HG03432 (cell line): ENCODE data around the gene VAPB.
"Not testable (repeated sequence)": the region's sequence is repeated elsewhere in the genome, so short reads cannot be mapped to it uniquely, and the experiment has no call there.

Source experiments
- ATAC-seq: cut with Tn5 transposase; IDR thresholded peaks from one replicate; pipeline ENCODE4 v1.9.1; 2021; ENCODE audit warnings: mild to moderate bottlenecking, moderate library complexity; ENCODE audit not compliant: unreplicated experiment

VAPB gene

DNA sequence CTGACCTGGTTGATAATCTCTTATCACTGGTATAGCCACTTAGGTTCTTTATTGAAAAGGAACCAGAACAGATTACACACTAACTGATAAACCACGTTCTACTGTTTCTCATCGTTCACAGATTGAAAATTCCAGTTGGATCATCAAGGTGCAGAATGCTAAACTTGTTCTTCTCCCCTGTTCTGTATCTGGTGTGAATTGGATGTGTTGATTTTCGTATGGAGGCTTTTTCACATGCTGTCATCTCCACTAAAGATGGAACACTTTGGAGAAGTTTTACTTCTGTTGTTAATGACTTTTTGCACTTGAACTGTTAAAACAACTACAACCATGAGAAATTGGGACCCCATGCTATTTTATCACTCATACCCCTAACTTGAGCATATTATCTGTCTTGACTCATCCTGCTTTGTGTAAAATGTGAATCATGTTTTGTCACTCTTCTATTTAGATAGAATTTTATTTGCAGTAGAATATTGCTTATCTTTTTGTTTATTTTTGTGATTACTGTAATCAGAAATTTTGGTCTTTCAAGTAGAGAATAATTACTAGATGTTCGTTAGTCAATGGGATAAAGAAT lies 17.5 kb downstream of the VAPB start:
- no peak for ATAC-seq

DNA sequence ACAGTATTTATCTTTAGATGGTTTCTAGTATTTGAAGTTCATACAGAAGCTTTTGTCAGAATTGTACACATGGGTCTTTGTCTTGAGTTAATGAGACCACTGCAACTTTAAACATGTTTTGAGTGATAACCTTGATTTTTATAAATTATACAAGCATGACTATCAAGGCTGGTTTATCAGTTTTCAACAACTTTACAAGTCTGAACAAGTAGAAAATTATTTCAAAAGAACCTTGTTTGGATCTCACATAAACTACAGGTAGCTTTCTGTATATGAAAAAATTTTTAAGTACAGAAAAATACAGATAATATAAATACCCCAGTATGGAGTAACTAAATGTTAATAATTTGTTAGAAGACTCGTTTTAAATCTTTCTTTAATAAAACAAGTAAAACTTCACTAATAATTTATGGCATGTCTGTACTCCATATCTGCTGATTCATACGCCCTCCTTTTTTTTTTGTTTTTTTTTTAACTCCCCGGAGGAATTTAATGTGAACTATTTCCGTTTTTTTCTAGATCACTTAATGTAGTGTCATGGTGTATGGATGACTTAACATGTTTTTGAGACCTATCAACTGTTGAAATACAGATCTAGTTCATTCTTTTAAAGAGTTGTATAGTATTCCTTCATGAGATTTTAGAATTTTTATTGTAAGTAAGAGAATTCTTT lies 18.3 kb downstream of the VAPB start:
- ATAC-seq = no peak

DNA sequence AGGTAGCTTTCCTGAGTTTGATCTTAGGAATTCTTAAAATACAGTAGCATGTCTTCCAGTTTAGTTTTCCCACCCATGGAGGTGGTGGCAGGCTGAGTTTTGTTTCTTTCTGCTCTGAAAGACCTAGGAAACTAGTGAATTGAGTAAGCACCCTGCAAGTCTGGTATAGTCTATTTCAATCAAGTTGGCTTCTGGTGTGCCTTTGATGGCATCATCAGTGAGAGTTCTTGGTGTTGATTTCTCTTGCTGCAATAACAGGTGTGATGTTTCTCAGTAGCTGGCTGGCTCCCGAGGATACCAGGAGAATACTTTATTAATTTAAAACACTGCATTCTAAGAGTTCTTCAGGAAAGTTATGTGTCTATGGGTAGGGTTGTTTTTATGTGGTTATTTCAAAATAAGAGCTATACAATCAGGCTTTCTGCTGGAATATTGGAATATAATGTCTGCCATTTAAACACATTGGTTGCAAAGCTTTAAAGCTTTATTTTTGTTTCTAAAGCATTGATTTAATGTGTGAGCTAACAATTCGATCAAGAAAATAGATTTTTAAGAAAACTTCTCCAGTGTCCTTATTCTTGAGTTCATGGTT lies 19.0 kb downstream of the VAPB start:
- peak; percentile 58 for ATAC-seq

DNA sequence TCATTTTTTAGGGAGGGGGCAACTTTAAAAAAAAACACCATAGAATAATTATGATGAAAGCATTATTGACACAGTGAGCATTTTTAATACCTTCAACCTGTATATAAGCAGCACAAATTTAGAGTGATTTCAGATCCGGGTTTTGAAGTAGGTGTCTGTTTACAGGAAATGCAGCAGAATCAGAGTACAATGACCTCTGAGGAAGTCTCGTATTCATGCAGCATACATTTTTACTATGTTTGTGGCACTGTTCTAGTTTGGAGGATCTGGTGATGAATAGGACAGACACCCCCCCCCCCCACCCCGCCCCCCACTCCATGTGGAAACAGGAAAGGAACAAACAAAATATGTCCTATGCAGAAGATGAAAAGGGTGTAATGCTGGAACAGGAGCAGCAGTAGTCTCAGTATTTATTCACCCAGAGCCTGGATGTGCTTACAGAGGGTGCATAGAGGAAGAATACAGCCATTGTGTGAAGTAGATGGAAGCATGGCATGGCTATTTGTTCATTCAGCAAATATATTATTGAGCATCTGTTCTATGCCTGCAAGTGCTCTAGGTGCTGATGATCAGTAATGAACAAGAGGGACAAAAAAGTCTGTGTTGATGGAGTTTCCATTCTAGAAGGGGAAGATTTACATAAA lies 19.7 kb downstream of the VAPB start:
- no peak for ATAC-seq

DNA sequence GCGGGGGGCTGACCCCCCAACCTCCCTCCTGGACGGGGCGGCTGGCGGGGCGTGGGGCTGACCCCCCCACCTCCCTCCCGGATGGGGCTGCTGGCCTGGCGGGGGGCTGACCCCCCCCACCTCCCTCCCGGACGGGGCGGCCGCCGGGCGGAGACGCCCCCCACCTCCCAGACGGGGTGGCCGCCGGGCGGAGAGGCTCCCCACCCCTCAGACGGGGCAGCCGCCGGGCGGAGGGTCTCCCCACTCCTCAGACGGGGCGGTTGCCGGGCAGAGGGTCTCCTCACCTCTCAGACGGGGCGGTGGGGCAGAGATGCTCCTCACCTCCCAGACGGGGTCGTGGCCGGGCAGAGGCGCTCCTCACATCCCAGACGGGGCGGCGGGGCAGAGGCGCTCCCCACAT lies 25.2 kb downstream of the VAPB start:
- ATAC-seq = not testable (repeated sequence)

DNA sequence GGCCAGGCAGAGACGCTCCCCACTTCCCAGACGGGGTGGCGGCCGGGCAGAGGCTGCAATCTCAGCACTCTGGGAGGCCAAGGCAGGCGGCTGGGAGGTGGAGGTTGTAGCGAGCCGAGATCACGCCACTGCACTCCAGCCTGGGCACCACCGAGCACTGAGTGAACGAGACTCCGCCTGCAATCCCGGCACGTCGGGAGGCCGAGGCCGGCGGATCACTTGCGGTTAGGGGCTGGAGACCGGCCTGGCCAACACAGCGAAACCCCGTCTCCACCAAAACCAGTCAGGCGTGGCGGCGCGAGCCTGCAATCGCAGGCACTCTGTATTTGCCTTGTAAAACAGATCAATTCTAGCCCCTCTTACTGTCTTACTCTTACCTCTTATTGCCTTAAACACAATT lies 25.8 kb downstream of the VAPB start:
- not testable (repeated sequence) for ATAC-seq

DNA sequence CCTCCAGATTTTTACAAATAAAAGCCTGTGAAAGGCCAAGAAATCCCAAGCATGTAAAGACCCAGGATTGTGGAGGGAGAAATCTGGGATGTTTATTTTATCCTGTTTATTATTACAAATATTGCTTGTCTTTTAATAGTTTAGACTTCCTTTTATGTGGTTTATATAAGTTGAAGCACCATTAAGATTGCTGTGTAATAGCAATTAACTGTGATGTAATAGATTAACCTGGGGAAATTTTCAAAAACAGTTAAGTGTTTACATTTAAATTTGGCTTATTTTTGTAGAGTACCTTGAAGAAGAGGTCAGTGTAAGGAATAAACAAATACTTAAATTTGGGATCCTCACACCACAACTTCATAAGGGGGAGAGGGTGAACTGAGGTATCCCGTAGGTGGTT lies 27.0 kb downstream of the VAPB start:
- no peak for ATAC-seq

DNA sequence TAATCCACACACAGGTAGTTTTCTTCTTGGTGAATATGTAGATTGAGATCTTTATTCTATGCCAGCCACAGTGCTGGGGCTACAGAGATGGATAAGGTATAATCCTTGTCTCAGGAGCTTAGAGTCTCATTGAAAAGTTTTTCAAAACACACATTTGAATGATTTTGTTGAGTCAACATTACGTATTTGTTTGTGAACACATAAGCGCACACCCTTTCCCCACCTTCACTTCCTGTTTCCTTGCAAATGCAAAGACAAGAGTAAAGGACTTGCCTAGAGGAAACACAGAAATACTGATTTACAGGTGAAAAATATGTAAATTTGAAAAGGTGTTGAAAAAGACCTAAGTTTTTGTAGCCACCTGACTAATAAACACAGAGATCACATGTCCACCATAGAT lies 27.8 kb downstream of the VAPB start:
- ATAC-seq = no peak

DNA sequence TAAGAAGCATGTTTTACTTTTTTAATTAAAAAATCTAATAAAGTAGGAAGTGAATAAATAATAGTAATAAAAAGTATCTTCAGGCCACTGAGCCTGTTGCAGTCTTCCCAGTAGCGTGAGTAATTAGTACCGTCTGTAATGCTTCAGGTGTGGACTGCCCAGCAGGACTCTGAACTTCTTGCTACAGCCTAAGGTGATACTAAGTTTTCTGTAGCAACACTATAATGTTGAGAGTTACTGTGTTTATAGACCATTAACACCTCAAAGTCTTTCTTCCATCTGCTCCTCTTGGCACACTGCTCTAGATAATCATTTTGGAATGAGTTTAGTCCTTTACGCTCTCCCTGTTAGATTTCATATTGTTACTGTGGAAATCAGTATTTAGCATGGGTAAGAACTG lies 28.4 kb downstream of the VAPB start:
- ATAC-seq = no peak

DNA sequence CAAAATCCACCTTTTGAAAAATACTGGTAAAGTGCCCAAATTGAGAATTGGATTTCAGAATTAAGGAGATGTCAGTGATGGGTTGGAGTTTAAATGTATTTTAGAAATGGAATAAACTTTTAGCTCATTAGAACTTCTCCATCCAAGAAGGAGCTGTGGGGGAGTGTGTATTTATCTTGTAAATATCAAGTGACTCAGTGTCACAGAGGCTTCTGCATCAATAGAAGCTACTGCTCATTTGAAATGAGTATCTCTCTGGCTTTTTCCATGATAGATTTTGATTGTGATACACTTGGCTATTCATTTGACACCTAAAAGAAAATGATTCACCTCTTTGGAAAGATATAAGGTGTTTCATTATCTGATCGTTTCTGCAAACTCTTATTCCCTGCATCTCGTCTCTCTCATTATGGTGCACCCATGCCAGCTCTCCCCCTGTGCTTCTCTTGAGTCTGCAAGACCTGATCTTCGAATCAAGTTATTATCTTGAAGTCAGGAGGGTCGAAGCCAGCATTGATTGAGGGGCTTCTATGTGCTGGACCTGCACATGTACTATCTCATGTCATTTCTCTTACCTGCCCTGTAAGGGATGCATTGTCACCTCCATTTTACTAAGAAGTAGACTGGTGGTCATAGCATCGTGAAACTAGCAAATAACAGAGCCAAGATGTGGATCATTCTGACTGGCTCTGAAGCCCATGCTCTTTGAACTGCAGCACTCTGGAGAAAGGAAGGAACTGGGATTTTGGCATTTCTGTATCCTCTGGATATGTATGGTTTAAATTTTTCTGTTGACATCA lies 30.1 kb downstream of the VAPB start:
- ATAC-seq = no peak

DNA sequence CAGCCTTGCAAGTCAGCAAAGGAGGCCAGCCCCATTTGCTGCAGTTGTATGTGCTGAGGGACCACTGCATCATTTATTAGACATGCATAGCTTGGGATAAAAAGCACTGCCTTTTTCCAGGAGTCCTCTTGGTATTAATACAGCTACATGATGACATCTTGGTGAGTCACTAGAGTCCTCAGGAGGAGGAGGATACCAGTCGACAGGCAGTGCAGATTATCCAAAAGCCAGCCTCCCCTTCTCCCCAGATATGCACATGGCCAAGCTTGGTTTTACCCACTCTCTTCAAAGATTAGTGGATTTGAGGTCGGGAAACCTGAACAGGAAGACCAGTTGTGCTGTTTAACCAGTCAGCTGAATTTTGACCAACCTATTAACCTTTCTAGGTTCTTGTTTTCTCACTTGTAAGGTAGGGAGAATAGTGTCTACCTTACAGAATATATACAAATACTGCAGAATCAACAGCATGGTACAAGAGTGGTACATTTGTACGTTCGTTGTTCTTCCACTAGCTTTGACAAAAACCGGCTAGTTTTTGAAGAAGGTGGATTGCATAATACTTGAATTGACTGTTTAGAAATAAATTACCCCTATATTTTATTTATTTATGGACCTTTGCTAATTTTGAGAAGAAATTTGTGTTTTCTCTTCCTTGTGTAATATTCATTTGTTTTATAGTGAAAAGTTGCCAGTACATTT lies 31.9 kb downstream of the VAPB start:
- no peak for ATAC-seq

DNA sequence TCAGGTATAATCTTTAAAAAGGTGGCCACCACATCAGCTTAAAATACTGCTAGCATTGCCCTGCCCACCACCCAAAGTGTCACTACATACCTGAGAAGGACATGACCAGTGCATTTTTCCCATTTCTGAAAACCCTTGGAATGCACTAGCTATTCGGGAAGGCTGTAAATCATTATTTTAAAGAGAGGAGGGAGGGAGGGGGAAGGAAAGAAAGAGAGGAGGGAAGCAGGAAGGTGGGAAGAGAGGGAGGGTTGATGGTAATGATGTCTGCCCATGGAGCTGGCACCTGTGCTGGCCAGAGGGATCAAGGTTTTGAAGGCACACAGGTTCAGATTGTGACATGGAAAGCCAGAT lies 32.4 kb downstream of the VAPB start:
- no peak for ATAC-seq

DNA sequence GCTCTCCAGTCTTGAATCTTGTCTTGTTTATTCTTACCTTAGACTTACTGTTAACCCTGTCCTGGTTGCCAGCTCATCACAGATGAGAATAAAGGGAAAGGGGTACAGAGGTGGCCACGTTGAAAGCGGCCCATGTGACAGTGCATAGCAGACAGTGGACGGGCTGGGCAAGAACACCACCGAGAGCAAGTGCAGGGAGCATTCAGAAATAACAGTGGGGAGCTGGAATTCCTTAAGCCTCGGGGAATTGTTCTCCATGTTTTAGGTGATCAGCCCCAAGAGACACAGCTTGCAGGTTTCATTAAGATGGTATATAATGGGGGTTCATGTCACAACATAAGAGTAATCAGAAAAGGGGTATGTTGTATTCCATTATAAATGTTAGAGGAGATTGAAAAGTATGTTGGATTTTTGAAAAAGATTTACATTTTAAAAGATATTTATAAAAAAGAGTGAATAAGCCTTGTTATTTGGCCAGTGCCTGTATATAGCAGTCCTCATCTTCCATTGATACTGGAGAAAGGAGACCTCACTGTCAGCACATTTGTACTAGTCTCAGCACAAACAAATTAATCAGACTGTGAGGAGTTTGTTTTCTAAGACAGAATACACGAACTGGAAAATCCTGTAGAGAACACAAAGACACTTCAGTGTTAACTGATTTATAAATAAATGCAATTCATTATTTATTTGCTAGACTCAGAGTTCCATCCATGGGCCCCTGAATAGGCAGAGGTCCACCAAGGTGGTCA lies 35.4 kb downstream of the VAPB start:
- ATAC-seq = no peak

DNA sequence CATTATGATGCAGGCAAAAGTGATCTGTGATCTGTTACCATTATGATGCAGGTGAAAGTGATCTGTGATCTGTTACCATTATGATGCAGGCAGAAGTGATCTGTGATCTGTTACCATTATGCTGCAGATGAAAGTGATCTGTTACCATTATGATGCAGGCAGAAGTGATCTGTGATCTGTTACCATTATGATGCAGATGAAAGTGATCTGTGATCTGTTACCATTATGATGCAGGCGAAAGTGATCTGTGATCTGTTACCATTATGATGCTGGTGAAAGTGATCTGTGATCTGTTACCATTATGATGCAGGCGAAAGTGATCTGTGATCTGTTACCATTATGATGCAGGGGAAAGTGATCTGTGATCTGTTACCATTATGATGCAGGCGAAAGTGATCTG lies 38.5 kb downstream of the VAPB start:
- ATAC-seq = not testable (repeated sequence)

DNA sequence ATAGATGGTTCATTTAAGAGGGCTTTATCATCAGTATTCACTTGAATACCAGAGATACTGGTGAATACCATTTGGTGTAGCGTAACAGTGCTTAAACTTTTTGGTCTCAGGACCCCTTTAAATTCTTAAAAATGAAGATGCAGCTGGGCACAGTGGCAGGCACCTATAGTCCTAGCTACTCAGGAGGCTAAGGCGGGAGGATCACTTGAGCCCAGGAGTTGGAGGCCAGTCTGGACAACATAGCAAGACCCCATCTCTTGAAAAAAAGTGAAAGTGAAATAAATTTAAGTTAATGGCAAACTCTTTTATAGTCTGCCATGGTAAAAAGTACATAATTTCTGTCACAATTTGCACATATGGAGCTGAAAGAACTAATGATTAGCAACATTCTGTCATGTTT lies 39.3 kb downstream of the VAPB start:
- ATAC-seq = no peak

DNA sequence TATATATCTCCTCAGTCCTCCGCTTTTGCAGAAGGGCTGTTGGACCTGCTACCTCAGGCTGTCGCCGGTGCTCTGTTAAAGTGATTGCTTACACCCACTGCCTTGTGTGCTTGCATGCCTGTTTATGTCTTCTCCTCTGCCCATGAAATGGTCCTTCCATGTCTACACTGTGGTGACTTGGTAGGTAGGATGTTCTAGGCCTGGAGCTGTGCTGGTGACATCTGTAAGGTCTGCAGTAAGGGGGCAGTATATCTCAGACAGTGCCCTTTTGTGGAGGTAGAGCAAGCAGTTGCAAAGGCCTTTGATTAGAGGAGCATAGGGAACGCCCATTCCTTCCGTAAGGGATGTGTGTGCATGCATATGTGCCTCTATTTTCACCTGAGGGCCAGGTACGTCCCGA lies 40.3 kb downstream of the VAPB start:
- ATAC-seq = no peak

DNA sequence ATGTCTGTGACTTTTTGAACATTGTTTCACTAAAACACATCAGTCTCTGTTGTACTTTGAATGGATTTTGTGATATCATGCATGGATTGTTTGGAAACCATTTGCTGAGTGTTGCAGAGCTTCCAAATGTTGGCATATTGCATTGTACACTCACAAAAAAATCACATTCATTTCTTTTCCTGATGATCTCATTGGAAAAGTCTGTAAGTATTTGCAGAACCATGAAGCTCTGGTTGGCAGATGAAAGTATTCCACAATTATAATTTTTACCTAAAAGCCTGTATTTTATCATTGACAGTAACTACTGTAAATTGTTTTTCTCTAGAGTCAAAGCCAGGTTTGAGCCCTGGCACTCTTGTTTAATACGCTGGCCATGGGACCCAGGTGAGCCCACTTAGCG lies 42.1 kb downstream of the VAPB start:
- no peak for ATAC-seq

DNA sequence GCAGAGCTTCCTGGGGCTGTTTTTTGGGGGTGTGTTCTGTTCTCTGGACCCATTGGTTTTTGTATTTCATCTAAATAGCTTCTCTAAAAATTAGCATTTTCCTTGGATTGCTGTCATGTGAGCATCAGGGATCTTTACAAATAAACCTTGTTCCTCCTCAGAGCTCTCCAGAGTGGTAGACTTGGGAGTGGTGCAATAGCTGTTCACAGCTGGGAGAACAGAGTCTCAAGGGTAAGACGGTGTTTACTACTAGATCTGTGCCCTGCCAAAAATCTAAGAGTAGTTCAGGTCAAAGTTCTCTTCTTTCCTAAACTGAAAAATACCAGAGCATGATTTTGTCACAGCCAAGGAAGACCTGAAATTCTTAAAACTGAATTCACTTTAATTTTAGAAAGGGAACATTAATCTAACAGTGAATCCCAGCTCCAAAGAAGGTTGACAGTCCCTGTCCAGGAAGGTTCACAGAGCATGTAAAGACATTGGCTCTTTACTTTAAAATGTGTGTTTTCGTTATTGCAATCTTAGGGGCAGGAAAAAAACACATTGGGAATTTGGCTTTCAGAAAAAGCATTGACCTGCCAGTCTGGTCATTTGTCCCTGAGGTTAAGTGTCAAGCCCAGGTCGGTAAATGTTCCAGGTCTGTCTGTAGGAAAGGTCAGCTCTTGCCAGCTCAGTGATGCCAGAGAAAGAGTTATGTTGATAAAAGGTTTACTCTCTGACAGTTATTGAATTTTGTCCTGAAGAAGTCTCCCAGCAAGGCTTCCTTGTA lies 43.3 kb downstream of the VAPB start:
- no peak for ATAC-seq

DNA sequence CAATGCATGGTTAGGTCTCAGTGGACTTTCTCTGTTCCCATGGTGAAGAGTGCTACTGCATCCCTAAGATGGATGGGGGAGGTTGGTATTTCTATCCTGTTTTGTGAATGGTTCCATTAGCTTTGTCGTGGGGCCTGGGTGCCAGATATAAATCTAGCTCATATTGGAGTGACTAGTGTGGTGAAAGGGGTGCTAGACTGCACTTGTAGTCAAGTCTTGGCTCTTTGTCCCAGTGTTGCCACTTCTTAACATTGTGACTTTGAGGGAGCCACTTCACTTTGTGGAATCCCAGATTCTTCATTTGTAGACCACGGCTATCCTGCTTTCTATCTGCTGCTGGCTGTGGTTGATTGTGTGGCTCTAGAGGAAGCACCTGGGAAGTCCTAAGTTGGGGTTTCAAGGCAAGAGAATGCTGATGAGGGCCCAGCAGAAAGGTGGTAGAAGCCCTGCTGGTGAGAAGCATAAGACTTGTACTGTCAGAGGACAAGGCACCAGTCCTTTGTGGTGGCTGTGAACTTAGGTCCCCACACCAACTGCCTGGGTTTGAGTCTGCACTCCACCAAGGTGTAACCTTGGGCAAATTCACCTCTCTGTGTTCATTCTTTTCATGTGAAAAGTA lies 44.1 kb downstream of the VAPB start:
- no peak for ATAC-seq
